GM10266 (cell line): ENCODE results near the gene DUOX2.

Experiments
- DNase-seq: peaks from one replicate; pipeline ENCODE4 v3.0.0; 2012; ENCODE audit errors: extremely low spot score
- TF ChIP-seq, protein P1 (sequence below): IDR thresholded peaks from 2 replicates; pipeline ENCODE4 v1.5.1; 2012; ENCODE audit warnings: mild to moderate bottlenecking, low read depth; ENCODE audit not compliant: control insufficient read depth, insufficient read depth; ENCODE audit errors: missing control alignments

The DUOX2 gene

DNA sequence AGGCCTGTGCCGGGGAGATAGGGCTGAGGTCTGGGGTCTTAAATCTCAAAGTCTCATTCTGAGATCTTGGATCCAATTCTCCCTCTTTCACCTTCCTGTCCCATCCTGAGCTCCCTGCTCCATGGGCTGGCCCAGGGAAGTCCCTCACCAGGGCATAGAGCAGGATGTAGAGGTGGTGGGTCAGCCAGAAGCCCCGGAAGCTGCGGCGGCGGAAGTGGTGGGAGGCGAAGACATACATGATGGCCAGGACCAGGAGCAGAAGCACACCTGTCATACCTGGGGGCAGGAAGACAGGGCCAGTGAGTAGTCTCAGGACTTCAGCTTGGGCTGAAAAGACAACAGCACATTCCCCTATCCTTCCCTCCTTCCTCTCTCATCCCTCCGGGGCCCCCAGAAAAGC lies 16.5 kb downstream of the DUOX2 start:
- no peak for DNase-seq
- TF ChIP-seq, protein P1, sequence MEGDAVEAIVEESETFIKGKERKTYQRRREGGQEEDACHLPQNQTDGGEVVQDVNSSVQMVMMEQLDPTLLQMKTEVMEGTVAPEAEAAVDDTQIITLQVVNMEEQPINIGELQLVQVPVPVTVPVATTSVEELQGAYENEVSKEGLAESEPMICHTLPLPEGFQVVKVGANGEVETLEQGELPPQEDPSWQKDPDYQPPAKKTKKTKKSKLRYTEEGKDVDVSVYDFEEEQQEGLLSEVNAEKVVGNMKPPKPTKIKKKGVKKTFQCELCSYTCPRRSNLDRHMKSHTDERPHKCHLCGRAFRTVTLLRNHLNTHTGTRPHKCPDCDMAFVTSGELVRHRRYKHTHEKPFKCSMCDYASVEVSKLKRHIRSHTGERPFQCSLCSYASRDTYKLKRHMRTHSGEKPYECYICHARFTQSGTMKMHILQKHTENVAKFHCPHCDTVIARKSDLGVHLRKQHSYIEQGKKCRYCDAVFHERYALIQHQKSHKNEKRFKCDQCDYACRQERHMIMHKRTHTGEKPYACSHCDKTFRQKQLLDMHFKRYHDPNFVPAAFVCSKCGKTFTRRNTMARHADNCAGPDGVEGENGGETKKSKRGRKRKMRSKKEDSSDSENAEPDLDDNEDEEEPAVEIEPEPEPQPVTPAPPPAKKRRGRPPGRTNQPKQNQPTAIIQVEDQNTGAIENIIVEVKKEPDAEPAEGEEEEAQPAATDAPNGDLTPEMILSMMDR, result no peak

DNA sequence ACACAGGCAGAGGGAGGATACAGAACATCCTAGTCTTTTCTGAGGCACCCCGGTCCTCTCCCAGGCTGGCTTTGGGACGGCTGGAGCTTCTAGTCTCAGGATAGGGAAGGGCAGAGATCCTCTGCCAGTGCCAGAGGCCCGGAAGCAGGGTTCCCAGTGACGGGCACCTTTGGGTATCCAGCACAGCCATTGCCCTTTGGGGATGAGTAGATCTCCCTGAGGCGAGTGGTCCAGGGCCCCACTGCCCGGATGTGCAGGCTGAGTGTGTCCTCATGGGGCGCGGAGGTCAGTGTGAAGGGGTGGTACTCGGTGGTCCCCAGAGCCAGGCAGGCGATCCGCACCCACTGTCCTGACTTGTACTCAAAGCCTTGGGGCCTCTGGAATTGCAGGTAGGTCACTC lies 18.3 kb downstream of the DUOX2 start:
- TF ChIP-seq, protein P1, result no peak
- DNase-seq, result no peak

DNA sequence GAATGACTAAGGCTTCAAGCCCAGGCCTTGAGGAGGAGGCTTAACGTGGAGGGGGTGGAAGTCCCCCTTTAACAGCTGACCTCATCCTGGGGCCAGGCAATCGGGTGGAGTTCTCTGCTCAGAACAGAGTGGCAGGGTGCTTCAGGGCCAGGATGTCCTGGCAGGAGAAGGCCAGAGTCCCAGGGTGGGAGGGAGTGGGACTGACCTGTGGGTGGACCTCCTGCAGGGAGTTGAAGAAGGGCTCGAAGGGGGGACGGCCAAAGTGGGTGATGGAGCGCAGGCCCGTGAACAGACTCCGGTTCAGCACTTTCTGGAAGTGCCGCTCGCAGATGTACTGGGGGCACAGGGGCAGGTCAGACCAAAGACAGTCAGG lies 19.6 kb downstream of the DUOX2 start:
- TF ChIP-seq, protein P1, result no peak
- no peak for DNase-seq

DNA sequence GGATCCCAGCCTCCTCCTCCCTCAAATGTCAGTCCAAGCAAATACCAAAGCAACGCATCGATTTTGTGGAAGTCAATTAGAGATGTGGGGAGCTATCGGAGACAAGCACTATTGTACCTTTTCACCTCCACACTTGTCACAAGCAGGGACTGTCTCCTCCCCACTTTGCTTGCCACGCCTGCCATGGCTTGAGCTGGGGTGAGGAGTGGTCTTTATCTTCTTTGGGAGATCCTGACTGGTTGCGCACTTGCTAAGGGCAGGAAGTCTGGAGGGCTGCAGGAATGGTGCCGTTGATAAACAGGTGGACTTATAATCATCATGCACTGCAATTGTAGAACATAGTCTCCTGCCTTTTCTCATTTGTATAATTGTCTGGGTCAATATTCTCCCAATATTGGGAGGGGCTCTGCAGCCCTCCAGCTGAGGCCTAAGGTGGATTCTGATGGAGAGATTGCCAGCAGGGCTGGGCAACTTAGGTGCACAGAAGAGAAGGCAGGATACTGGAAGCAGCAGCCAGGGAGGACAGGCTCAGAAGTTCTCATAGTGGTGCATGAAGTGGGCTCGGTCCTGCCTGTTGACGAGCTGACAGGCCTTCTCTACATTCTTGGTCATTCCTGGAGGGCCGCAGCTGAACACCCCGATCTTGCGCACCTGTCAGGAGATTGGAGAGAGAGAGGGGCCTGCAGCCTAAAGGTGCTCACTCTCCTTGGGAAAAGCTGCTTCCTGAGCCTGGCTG lies 20.2 kb downstream of the DUOX2 start:
- TF ChIP-seq, protein P1, result no peak
- DNase-seq, result no peak

DNA sequence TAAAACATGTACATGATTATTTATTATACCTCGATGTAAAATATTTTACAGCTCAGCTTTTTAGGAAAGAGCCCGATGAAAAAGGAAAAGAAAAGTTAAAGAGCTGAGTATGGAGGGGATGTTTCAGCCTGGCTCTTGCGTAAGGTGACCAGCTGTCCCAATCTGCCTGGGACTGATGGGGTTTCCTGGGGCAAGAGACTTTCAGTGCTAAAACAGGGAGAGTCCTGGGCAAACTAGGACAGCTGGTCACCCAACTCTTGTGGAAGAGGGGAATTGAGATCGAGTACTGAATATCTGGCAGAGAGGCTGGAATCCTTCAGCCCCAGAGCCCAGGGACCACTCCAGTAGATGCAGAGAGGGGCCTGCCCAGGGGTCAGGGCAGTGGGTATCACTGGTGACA lies 21.0 kb downstream of the DUOX2 start:
- no peak for DNase-seq
- TF ChIP-seq, protein P1, result no peak

DNA sequence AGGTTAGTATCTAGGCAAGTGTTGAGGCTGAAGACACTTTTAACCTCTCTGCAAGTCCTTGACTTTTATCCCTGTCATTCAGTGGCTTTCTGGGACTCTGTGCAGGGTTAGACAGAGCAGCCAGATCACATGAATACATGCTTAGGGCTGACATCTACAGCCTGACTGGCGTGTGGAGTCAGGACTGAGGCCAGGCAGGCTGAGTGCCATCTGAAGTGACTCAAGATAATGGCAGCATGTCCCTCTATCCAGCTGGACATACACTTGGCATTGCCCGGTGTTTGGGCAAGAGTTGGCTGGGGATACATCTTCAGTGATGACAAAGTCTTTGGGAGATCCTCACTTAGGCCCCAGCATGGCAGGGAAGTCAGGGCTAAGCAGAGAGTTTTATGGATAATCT lies 22.4 kb downstream of the DUOX2 start:
- TF ChIP-seq, protein P1, result no peak
- no peak for DNase-seq

DNA sequence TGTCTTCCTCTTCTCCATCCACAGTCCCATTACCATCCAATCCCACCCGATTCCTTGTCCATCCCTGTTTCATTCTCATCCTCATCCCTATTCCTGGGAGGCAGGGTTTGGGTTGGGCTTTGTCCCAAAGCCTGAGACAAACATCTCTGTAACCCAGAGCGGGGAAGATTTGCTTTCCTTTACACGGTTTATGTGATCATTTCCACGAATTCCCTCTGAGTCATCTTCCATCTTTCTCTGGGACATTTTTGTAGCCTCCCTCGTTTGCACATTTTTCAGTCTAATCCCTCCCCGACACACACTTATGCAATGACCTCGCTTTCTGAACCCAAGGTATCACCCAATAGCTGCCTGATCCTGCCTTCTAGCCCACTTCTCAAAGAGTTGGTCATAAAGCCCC lies 22.8 kb downstream of the DUOX2 start:
- TF ChIP-seq, protein P1, result no peak
- DNase-seq, result no peak
